HepG2 (cell line): ENCODE results near the gene RPEL1. TPM values are rescaled to one million over a fixed set of nuclear protein-coding genes. Genes with fewer than 3 reads are reported as not detected.

Experiments used
- AHDC1 ChIP-seq: sonication (generic); formaldehyde crosslinking; IDR thresholded peaks from 2 replicates; pipeline ENCODE4 v1.5.1; 2020; ENCODE audit warnings: mild to moderate bottlenecking, missing genetic modification reagents, borderline replicate concordance
- ATM ChIP-seq: fragments of 450-650 bp; IDR thresholded peaks from 2 replicates; pipeline ENCODE4 v1.7.1; 2017; ENCODE audit warnings: mild to moderate bottlenecking, borderline replicate concordance
- BCL3 ChIP-seq: sonication (generic); formaldehyde crosslinking; IDR thresholded peaks from 2 replicates; pipeline ENCODE4 v1.5.1; 2020; ENCODE audit warnings: mild to moderate bottlenecking, missing genetic modification reagents, moderate library complexity
- ELK4 ChIP-seq: sonication (generic); formaldehyde crosslinking; IDR thresholded peaks from 2 replicates; pipeline ENCODE4 v1.9.0; 2021; ENCODE audit warnings: missing genetic modification reagents, borderline replicate concordance
- FOSL1 ChIP-seq: sonication (generic); formaldehyde crosslinking; IDR thresholded peaks from 2 replicates; pipeline ENCODE4 v1.9.0; 2021; ENCODE audit warnings: missing genetic modification reagents, borderline replicate concordance
- HNF1A ChIP-seq, 2 experiments: sonication (generic) in 1 of 2; formaldehyde crosslinking in 1 of 2; IDR thresholded peaks; 2 replicates each; pipeline versions ENCODE4 v1.4.0 to v1.6.1; 2016 to 2020; ENCODE audit warnings: borderline replicate concordance in 1 of 2, low read depth in 1 of 2, mild to moderate bottlenecking in 1 of 2, missing genetic modification reagents in 1 of 2
- KLF12 ChIP-seq: sonication (generic); formaldehyde crosslinking; IDR thresholded peaks from 2 replicates; pipeline ENCODE4 v1.4.0; 2020; ENCODE audit warnings: missing genetic modification reagents, borderline replicate concordance
- MIER2 ChIP-seq: IDR thresholded peaks from 2 replicates; pipeline ENCODE4 v1.6.1; 2016; ENCODE audit warnings: missing biosample characterization, missing genetic modification reagents
- REL ChIP-seq: sonication (generic); formaldehyde crosslinking; conservative IDR thresholded peaks from 2 replicates; pipeline ENCODE4 v1.8.0; 2022; ENCODE audit warnings: mild to moderate bottlenecking, missing genetic modification reagents, moderate library complexity
- SIN3A ChIP-seq: IDR thresholded peaks from 2 replicates; pipeline ENCODE4 v1.6.1; 2011; ENCODE audit warnings: low read depth, mild to moderate bottlenecking, control low read depth, low read length, borderline replicate concordance
- SMARCE1 ChIP-seq: fragments of 450-650 bp; IDR thresholded peaks from 2 replicates; pipeline ENCODE4 v1.6.1; 2017; ENCODE audit warnings: borderline replicate concordance
- SNAPC5 ChIP-seq: sonication (generic); formaldehyde crosslinking; IDR thresholded peaks from 2 replicates; pipeline ENCODE4 v1.8.1; 2023; ENCODE audit warnings: mild to moderate bottlenecking, missing genetic modification reagents, borderline replicate concordance
- ZUFSP ChIP-seq: sonication (generic); formaldehyde crosslinking; IDR thresholded peaks from 2 replicates; pipeline ENCODE4 v1.9.0; 2021; ENCODE audit warnings: missing genetic modification reagents, mild to moderate bottlenecking, borderline replicate concordance
- polyA plus RNA-seq, 8 experiments: library from polyadenylated mRNA; depleted of rRNA in 3 of 8; stranded (reverse) in 7 of 8; unstranded in 1 of 8; fragments of >200 nt; fragmentation: Illumina TruSeq in 4 of 8; extraction: Trizol in 4 of 8; gene quantifications; 2 replicates each; pipeline versions ENCODE4 v1.2.1 to v1.2.3, GENCODE V29; 2011 to 2016; ENCODE audit warnings: low read depth in 4 of 8, missing spikeins in 1 of 8, mixed read lengths in 1 of 8; ENCODE audit not compliant: insufficient read depth in 1 of 8
- total RNA-seq, 5 experiments: library from RNA; depleted of rRNA; stranded (reverse); fragments of >200 nt; fragmentation: Illumina TruSeq; extraction: Trizol; gene quantifications; 2 replicates each; pipeline ENCODE4 v1.2.3, GENCODE V29; 2016; ENCODE audit warnings: low read depth in 1 of 5

The RPEL1 gene
- total and polyA plus RNA-seq, 2 of the 13 experiments (the other 11 are each of a cell fraction or from before 2014, with no cell fraction given): 0.04 to 0.07 TPM

- peak; percentile 74; the same call in 1 of the 2 replicates for TF ChIP-seq SNAPC5 (CRISPR knock-in tag)
- no peak for TF ChIP-seq FOSL1 (CRISPR knock-in tag)
- no peak for TF ChIP-seq SMARCE1
- peak; percentile 55; the same call in 1 of the 2 replicates for TF ChIP-seq SIN3A
- TF ChIP-seq ATM: no peak
- no peak for TF ChIP-seq HNF1A (IDR thresholded peaks at IDR 0.05; ENCODE audit: low read depth)
- no peak for TF ChIP-seq HNF1A (CRISPR knock-in tag; IDR thresholded peaks at IDR 0.05; ENCODE audit: borderline replicate concordance)
- TF ChIP-seq AHDC1: no peak
- no peak for TF ChIP-seq ZUFSP (CRISPR knock-in tag)
- 0 out of 2 replicates have a peak, but pooled peaks have one; percentile 61 for TF ChIP-seq BCL3
- TF ChIP-seq KLF12 (CRISPR knock-in tag): no peak
- no peak for TF ChIP-seq ELK4 (CRISPR knock-in tag)
- peak; percentile 99 for TF ChIP-seq MIER2
- no peak for TF ChIP-seq REL (CRISPR knock-in tag)
These were observed 20.1 kb downstream of the RPEL1 start (continued) for GRCh38 chr10:103265717-103266329.
